GM12865 (cell line): ENCODE measurements around the gene GNG11.

Source experiments
- DNase-seq: peaks from one replicate; pipeline ENCODE4 v3.0.0; 2010; ENCODE audit warnings: low read depth
- H3K4me3 ChIP-seq: 2 replicates; pipeline ENCODE4 v1.5.1; 2011; ENCODE audit warnings: mild to moderate bottlenecking, low read depth, low read length, control low read depth
- TF ChIP-seq, protein P1 (sequence below): IDR thresholded peaks from 2 replicates; pipeline ENCODE4 v1.5.1; 2011; ENCODE audit warnings: low read length, control low read depth, low read depth, inconsistent platforms; ENCODE audit not compliant: insufficient read depth; ENCODE audit errors: missing control alignments

GNG11 gene

DNA sequence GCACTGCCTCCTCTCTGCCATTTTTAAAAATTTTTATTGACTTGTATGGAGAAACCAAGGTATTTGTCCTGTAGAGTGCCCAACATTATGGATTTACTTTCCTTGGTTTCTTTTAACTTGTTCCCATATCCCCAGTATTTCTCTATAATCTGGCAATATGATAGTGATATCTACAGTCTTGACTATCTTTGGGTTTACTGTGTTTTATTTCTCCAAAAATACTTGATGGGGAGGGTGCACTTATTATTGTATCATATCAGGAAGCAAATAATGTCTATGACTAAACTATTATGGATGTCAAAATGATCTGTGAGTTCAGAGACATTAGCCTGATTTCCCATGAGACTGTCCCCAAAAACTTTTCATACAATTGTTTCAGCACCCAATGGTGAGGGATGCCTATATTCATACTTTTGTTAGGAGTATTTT, 37.6 kb upstream of the GNG11 start:
- no peak for DNase-seq
- TF ChIP-seq, protein P1, sequence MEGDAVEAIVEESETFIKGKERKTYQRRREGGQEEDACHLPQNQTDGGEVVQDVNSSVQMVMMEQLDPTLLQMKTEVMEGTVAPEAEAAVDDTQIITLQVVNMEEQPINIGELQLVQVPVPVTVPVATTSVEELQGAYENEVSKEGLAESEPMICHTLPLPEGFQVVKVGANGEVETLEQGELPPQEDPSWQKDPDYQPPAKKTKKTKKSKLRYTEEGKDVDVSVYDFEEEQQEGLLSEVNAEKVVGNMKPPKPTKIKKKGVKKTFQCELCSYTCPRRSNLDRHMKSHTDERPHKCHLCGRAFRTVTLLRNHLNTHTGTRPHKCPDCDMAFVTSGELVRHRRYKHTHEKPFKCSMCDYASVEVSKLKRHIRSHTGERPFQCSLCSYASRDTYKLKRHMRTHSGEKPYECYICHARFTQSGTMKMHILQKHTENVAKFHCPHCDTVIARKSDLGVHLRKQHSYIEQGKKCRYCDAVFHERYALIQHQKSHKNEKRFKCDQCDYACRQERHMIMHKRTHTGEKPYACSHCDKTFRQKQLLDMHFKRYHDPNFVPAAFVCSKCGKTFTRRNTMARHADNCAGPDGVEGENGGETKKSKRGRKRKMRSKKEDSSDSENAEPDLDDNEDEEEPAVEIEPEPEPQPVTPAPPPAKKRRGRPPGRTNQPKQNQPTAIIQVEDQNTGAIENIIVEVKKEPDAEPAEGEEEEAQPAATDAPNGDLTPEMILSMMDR = no peak
- no peak overlapping the region for H3K4me3 ChIP-seq

DNA sequence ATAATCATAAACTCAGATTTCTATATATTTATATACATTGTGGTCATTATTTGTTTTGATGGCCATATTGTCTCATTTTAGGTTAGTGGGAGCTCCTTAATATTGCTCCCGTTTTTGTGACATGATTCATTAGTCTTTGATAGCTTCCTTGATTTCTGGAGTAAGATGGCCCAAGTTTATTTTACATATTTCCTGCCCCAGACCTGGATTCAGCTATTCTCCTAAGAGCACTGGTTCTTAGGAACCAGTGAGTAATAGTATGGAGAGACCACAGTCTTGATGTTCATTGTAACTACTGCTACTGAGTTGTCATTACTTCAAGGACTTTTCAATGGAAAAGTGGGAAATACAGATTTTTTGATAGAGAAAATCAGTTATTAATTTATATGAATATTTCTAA, 37.0 kb upstream of the GNG11 start:
- TF ChIP-seq, protein P1 = no peak

GRCh38 chr7:93889261-93889660, 32.3 kb upstream of the GNG11 start:
- TF ChIP-seq, protein P1 = no peak
- no peak for DNase-seq
- H3K4me3 ChIP-seq = no peak overlapping the region

More for the DNA sequence above, 37.0 kb upstream of the GNG11 start:
- no peak overlapping the region for H3K4me3 ChIP-seq
- DNase-seq = no peak

- peak overlapping the region; percentile 51 for H3K4me3 ChIP-seq
- peak; percentile 65 for DNase-seq
- TF ChIP-seq, protein P1 = no peak
Measured at GRCh38 chr7:93890041-93890463, 31.5 kb upstream of the GNG11 start.

DNA sequence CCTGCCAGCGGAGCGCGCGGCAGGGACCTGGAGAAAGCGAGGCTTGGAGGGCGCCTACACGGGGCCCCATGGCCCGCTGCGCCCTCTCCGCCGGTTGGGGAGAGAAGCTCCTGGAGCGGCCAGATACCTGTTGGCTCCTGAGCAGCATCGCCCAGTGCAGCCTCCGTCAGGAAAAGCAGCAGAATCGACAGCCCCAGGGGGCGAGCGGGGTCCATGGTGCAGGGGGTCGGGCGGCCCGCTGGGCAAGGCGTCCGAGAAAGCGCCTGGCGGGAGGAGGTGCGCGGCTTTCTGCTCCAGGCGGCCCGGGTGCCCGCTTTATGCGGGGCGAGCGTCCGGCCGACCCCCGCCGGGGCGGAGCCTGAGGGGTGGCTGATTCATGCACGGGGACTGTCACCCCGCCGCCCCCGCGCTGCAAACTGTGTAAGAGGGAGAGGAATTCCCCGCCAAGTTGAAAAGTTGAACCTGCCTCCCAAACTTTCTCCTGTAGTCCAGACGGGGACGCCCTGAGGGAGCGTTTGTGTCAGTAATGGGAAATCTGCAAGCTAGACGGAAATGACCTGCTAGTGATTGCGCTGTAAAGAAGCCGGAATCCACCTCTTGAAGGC, 31.0 kb upstream of the GNG11 start, which contains the start of gene TFPI2:
Gene TFPI2 (minus strand): TSS at position 290 of the 605 bp plus-strand sequence. CDS start 75 bp downstream, at position 215.
- TF ChIP-seq, protein P1 = no peak
- H3K4me3 ChIP-seq = peak within 1 kb of the TSS; percentile 51
- peak; percentile 29 for DNase-seq

DNA sequence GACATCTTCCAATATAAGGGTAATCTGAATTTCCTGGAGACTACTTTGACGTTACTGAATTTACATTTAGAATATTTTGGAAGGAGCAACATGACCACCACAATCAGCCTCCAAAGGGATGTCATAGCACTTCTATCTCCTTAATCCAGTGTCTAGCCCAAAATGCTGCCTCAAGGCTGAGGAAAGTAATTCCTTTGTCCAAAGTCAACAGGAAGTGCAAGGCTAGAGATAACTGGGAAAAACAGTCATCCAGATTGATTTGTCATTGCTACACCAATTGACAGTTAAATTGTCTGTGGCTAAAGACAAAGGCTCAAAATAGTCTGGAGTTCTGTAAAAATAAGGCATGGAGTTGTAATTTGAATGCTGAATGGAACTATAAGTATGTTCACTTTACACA, 27.1 kb upstream of the GNG11 start:
- no peak overlapping the region for H3K4me3 ChIP-seq
- DNase-seq = no peak
- TF ChIP-seq, protein P1 = no peak
